Measurements from ENCODE around the gene NKAIN2.
"Not testable (repeated sequence)": the region's sequence is repeated elsewhere in the genome, so short reads cannot be mapped to it uniquely, and the experiment has no call there.

The NKAIN2 gene

GRCh38 chr6:124688369-124688768, 884.7 kb downstream of the NKAIN2 start:
- no peak for DNase-seq (ENCODE audit: low spot score)

GRCh38 chr6:124694139-124694705, 890.6 kb downstream of the NKAIN2 start:
- no peak for DNase-seq (ENCODE audit: low spot score)

- DNase-seq (ENCODE audit: low spot score) = no peak
Measured at GRCh38 chr6:124699038-124699437, 895.4 kb downstream of the NKAIN2 start.

- no peak for DNase-seq (ENCODE audit: low spot score)
Measured at GRCh38 chr6:124703541-124703940, 899.9 kb downstream of the NKAIN2 start.

GRCh38 chr6:124712532-124712931, 908.9 kb downstream of the NKAIN2 start:
- not testable (repeated sequence) for DNase-seq (ENCODE audit: low spot score)

GRCh38 chr6:124714728-124715127, 911.1 kb downstream of the NKAIN2 start:
- no peak for DNase-seq (ENCODE audit: low spot score)

GRCh38 chr6:124719913-124720312, 916.2 kb downstream of the NKAIN2 start:
- no peak for DNase-seq (ENCODE audit: low spot score)

GRCh38 chr6:124721331-124721730, 917.7 kb downstream of the NKAIN2 start:
- no peak for DNase-seq (ENCODE audit: low spot score)

- no peak for DNase-seq (ENCODE audit: low spot score)
Measured at GRCh38 chr6:124722141-124722878, 918.6 kb downstream of the NKAIN2 start.

GRCh38 chr6:124723671-124724070, 920.0 kb downstream of the NKAIN2 start:
- no peak for DNase-seq (ENCODE audit: low spot score)

- not testable (repeated sequence) for DNase-seq (ENCODE audit: low spot score)
Measured at GRCh38 chr6:124737804-124738203, 934.1 kb downstream of the NKAIN2 start.

GRCh38 chr6:124738482-124738881, 934.8 kb downstream of the NKAIN2 start:
- no peak for DNase-seq (ENCODE audit: low spot score)

GRCh38 chr6:124741341-124741740, 937.7 kb downstream of the NKAIN2 start:
- DNase-seq (ENCODE audit: low spot score) = no peak

- DNase-seq (ENCODE audit: low spot score) = no peak
Measured at GRCh38 chr6:124742971-124743370, 939.3 kb downstream of the NKAIN2 start.

- no peak for DNase-seq (ENCODE audit: low spot score)
Measured at GRCh38 chr6:124743420-124743819, 939.8 kb downstream of the NKAIN2 start.

- no peak for DNase-seq (ENCODE audit: low spot score)
Measured at GRCh38 chr6:124747349-124747748, 943.7 kb downstream of the NKAIN2 start.

GRCh38 chr6:124748778-124749177, 945.1 kb downstream of the NKAIN2 start:
- no peak for DNase-seq (ENCODE audit: low spot score)

GRCh38 chr6:124753001-124753400, 949.3 kb downstream of the NKAIN2 start:
- DNase-seq (ENCODE audit: low spot score) = no peak

- no peak for DNase-seq (ENCODE audit: low spot score)
Measured at GRCh38 chr6:124753562-124754105, 950.0 kb downstream of the NKAIN2 start.

GRCh38 chr6:124755321-124755720, 951.7 kb downstream of the NKAIN2 start:
- no peak for DNase-seq (ENCODE audit: low spot score)

- DNase-seq (ENCODE audit: low spot score) = no peak
Measured at GRCh38 chr6:124757560-124757959, 953.9 kb downstream of the NKAIN2 start.

- DNase-seq (ENCODE audit: low spot score) = no peak
Measured at GRCh38 chr6:124758663-124759062, 955.0 kb downstream of the NKAIN2 start.

GRCh38 chr6:124765280-124765679, 961.6 kb downstream of the NKAIN2 start:
- DNase-seq (ENCODE audit: low spot score) = peak; percentile 5

- DNase-seq (ENCODE audit: low spot score) = no peak
Measured at GRCh38 chr6:124768224-124768623, 964.6 kb downstream of the NKAIN2 start.
